GM12864 (cell line): ENCODE measurements around the gene SIVA1.
"Not testable (repeated sequence)": the region's sequence is repeated elsewhere in the genome, so short reads cannot be mapped to it uniquely, and the experiment has no call there.

Source experiments
- DNase-seq: peaks from one replicate; pipeline ENCODE4 v3.0.0-alpha.2; 2011; ENCODE audit warnings: low read depth
- H3K4me3 ChIP-seq: 2 replicates; pipeline ENCODE4 v1.5.1; 2011; ENCODE audit warnings: mild to moderate bottlenecking, low read depth, low read length, control low read depth
- TF ChIP-seq, protein P1 (sequence below): IDR thresholded peaks from 2 replicates; pipeline ENCODE4 v1.5.1; 2011; ENCODE audit warnings: low read depth, mild to moderate bottlenecking, moderate library complexity, low read length, control low read depth, inconsistent platforms; ENCODE audit errors: missing control alignments

Gene SIVA1

GRCh38 chr14:104747876-104748275 lies 5.1 kb upstream of the SIVA1 start:
- TF ChIP-seq, protein P1, sequence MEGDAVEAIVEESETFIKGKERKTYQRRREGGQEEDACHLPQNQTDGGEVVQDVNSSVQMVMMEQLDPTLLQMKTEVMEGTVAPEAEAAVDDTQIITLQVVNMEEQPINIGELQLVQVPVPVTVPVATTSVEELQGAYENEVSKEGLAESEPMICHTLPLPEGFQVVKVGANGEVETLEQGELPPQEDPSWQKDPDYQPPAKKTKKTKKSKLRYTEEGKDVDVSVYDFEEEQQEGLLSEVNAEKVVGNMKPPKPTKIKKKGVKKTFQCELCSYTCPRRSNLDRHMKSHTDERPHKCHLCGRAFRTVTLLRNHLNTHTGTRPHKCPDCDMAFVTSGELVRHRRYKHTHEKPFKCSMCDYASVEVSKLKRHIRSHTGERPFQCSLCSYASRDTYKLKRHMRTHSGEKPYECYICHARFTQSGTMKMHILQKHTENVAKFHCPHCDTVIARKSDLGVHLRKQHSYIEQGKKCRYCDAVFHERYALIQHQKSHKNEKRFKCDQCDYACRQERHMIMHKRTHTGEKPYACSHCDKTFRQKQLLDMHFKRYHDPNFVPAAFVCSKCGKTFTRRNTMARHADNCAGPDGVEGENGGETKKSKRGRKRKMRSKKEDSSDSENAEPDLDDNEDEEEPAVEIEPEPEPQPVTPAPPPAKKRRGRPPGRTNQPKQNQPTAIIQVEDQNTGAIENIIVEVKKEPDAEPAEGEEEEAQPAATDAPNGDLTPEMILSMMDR, result no peak
- H3K4me3 ChIP-seq, result no peak overlapping the region
- DNase-seq, result no peak

DNA sequence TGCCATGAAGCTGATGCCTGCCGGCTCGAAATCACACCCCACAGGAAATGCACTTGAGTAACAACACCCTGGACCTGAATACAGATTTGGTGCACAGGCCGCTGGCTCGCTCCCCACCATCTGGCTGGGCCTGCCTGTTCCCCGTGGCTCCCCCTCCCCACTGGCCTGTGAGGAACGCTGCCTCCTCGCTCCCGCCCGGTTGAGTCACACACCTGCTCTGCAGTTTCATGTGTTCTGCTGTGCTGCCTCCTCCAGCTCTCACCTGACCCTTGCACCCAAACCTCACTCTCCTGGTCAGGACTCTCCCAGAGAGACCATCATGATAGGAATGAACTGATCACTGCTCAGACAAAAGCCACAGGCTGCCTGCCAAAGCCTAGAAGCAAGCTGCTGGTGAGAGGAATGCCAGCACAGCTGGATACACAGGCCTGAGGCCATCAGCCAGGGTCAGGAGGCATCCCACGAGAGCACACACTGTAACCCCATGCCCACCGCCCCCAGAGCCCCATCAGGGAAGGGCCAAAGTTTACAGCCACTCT lies 3.8 kb upstream of the SIVA1 start:
- TF ChIP-seq, protein P1, result no peak
- no peak for DNase-seq
- no peak overlapping the region for H3K4me3 ChIP-seq

- no peak for DNase-seq
- no peak overlapping the region for H3K4me3 ChIP-seq
These were observed 2.7 kb upstream of the SIVA1 start for GRCh38 chr14:104750056-104750752.

DNA sequence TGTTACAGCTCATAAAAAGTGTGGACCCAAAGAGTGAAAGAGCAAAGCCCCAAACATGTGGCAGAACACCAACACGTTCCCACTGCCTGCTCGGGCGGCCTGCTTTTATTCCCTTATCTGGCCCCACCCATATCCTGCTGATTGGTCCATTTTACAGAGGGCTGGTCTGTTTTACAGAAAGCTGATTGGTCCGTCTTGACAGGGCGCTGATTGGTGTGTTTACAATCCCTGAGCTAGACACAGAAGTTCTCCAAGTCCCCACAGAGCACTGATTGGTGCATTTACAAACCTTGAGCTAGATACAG lies 2.2 kb upstream of the SIVA1 start:
- H3K4me3 ChIP-seq, DNase-seq: not testable (repeated sequence)

More at GRCh38 chr14:104750056-104750752, 2.7 kb upstream of the SIVA1 start:
- TF ChIP-seq, protein P1, result no peak

DNA sequence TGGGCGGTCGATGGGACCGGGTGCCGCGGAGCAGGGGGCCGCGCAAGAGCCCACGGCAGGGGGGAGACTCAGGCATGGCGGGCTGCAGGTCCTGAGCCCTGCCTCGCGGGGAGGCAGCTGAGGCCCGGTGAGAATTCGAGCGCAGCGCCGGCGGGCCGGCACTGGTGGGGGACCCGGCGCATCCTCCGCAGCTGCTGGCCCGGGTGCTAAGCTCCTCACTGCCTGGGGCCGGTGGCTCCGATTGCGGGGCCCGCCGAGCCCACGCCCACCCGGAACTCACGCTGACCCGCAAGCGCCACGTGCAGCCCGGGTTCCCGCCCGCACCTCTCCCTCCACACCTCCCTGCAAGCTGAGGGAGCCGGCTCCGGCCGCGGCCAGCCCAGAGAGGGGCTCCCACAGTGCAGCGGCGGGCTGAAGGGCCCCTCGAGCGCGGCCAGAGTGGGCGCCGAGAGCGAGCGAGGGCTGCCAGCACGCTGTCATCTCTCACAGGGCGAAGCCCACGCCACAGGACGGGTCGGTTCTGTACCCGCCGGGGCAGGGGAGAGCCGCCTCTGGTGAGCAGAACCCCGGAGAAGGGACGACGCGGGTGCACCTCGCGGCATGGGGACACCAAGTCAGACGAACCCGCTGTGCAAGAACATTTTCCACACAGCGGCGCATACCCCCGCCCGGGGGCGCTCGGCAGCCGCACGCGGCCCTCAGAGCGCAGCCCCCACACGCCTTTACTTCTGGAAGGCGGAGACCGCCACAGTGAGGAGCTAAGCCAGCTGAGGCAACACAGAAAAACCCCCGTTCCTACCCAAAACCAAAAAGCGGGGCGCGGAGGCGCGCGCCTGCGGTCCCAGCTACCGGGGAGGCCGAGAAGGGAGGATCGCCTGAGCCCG lies 1.2 kb upstream of the SIVA1 start:
- TF ChIP-seq, protein P1, result peak; percentile 36
- no peak for DNase-seq
- peak overlapping the region; percentile 69 for H3K4me3 ChIP-seq

- H3K4me3 ChIP-seq, result peak overlapping the region; percentile 69
- TF ChIP-seq, protein P1, result no peak
- DNase-seq, result no peak
These were observed 568 bp upstream of the SIVA1 start for GRCh38 chr14:104752423-104752734.

- DNase-seq, result no peak
These were observed 723 bp downstream of the SIVA1 start for GRCh38 chr14:104753528-104754212.

More at GRCh38 chr14:104753528-104754212, 723 bp downstream of the SIVA1 start:
- TF ChIP-seq, protein P1, result no peak
- peak overlapping the region; percentile 70 for H3K4me3 ChIP-seq
